HCT116 (cell line): Measurements from ENCODE around the gene PGAM5. TPM values are rescaled to one million over a fixed set of nuclear protein-coding genes. Genes with fewer than 3 reads are reported as not detected.

ENCODE experiments used
- ATAC-seq: fragments of 200-7000 bp; cut with Tn5 transposase; 2 replicates; pipeline ENCODE4 v1.9.1; 2020; ENCODE audit warnings: mild to moderate bottlenecking, moderate library complexity
- BruUV-seq: library from RNA; stranded (reverse); fragments of 400-500 nt; replicated peaks from 2 replicates; lab custom pipeline; 2021; lab: Mats Ljungman, UMichigan
- CTCF ChIA-PET: fragments of 300-600 bp; sonication (Branson Sonifier 250); formaldehyde crosslinking; loops from one replicate; lab custom pipeline; 2021; ENCODE audit warnings: antibody characterized with exemption; lab: Charles Lee
- POLR2A ChIA-PET: fragments of 300-600, 350-600 bp; sonication (Branson Sonifier 250); formaldehyde crosslinking; loops from one replicate; lab custom pipeline; 2021; ENCODE audit warnings: antibody characterized with exemption; lab: Charles Lee
- RAD21 ChIA-PET, 2 experiments: fragments of 300-600 bp; sonication (Branson Sonifier 250); formaldehyde crosslinking; loops; one replicate each; lab custom pipeline; 2023; ENCODE audit warnings: low total read pairs in 2 of 2; ENCODE audit not compliant: uncharacterized antibody in 2 of 2, unreplicated experiment in 2 of 2, low non-redundant PET in 1 of 2; lab: Charles Lee
- DNase-seq: peaks from one replicate; pipeline ENCODE4 v3.0.0-alpha.2; 2010; ENCODE audit warnings: low read depth, low spot score
- H2AFZ ChIP-seq: fragments of 200-600 bp; shearing (Covaris generic), sonication (generic); 2 replicates; pipeline ENCODE4 v1.6.1; 2017; ENCODE audit warnings: low read depth, mixed run types, mixed read lengths, antibody characterized with exemption, low read length; ENCODE audit not compliant: poor library complexity, severe bottlenecking
- H3K27ac ChIP-seq: 2 replicates; pipeline ENCODE4 v1.5.1; 2012; ENCODE audit warnings: low read depth, low read length
- H3K27me3 ChIP-seq: fragments of 200-600 bp; sonication (generic); 2 replicates; pipeline ENCODE4 v1.6.1; 2016; ENCODE audit warnings: mixed run types, low read length, mixed read lengths; ENCODE audit not compliant: insufficient read depth
- H3K36me3 ChIP-seq, 2 experiments: fragments of 200-500 bp in 1 of 2; fragments of 200-600 bp in 1 of 2; sonication (Bioruptor generic) in 1 of 2; sonication (generic) in 1 of 2; 2 replicates each; pipeline versions ENCODE4 v1.5.1 to v1.6.1; 2014 to 2016; ENCODE audit warnings: low read length in 2 of 2, inconsistent platforms in 1 of 2, mixed read lengths in 1 of 2, mixed run types in 1 of 2; ENCODE audit not compliant: insufficient read depth in 2 of 2, control insufficient read depth in 1 of 2
- H3K4me1 ChIP-seq, 2 experiments: fragments of 200-600 bp in 1 of 2; sonication (generic) in 1 of 2; 2 replicates each; pipeline versions ENCODE4 v1.5.1 to v1.6.1; 2012 to 2017; ENCODE audit warnings: low read length in 2 of 2, inconsistent platforms in 1 of 2, mild to moderate bottlenecking in 1 of 2, mixed read lengths in 1 of 2, mixed run types in 1 of 2, moderate library complexity in 1 of 2; ENCODE audit not compliant: insufficient read depth in 2 of 2, control insufficient read depth in 1 of 2
- H3K4me2 ChIP-seq: fragments of 200-600 bp; sonication (generic); 2 replicates; pipeline ENCODE4 v1.6.1; 2017; ENCODE audit warnings: mixed run types, low read length, mixed read lengths
- H3K4me3 ChIP-seq, 2 experiments: fragments of 200-600 bp in 1 of 2; sonication (generic) in 1 of 2; replicated peaks in 1 of 2; 2 replicates each; pipeline ENCODE4 v1.5.1; 2011 to 2016; ENCODE audit warnings: low read length in 2 of 2, control low read depth in 1 of 2, low read depth in 1 of 2, mild to moderate bottlenecking in 1 of 2, mixed read lengths in 1 of 2, mixed run types in 1 of 2
- H3K79me2 ChIP-seq: fragments of 200-600 bp; sonication (generic); 2 replicates; pipeline ENCODE4 v1.6.1; 2017; ENCODE audit warnings: mild to moderate bottlenecking, mixed run types, low read length, moderate library complexity, mixed read lengths; ENCODE audit not compliant: insufficient read depth
- H3K9ac ChIP-seq: fragments of 200-600 bp; sonication (generic); 2 replicates; pipeline ENCODE4 v1.6.1; 2016; ENCODE audit warnings: low read length, mixed read lengths
- H3K9me2 ChIP-seq: fragments of 200-600 bp; sonication (generic), shearing (Covaris generic); 2 replicates; pipeline ENCODE4 v1.6.1; 2017; ENCODE audit warnings: mixed run types, mild to moderate bottlenecking, moderate library complexity; ENCODE audit not compliant: insufficient read depth
- H3K9me3 ChIP-seq, 2 experiments: fragments of 200-500 bp in 1 of 2; fragments of 200-600 bp in 1 of 2; sonication (Bioruptor generic) in 1 of 2; sonication (generic) in 1 of 2; 2 replicates each; pipeline ENCODE4 v1.6.1; 2014 to 2017; ENCODE audit warnings: low read length in 2 of 2, mixed read lengths in 2 of 2, inconsistent platforms in 1 of 2, low read depth in 1 of 2, mild to moderate bottlenecking in 1 of 2, mixed run types in 1 of 2, moderate library complexity in 1 of 2; ENCODE audit not compliant: control insufficient read depth in 1 of 2, insufficient read depth in 1 of 2
- H4K20me1 ChIP-seq: fragments of 200-600 bp; sonication (generic), shearing (Covaris generic); 2 replicates; pipeline ENCODE4 v1.6.1; 2017; ENCODE audit warnings: mixed run types, mild to moderate bottlenecking, moderate library complexity; ENCODE audit not compliant: insufficient read depth
- CEBPB ChIP-seq: IDR thresholded peaks from 2 replicates; pipeline ENCODE4 v1.6.1; 2012; ENCODE audit warnings: low read depth
- EGR1 ChIP-seq: IDR thresholded peaks from 2 replicates; pipeline ENCODE4 v1.6.1; 2012; ENCODE audit warnings: low read depth
- JUND ChIP-seq: IDR thresholded peaks from 2 replicates; pipeline ENCODE4 v1.6.1; 2012
- POLR2AphosphoS5 ChIP-seq: IDR thresholded peaks from 2 replicates; pipeline ENCODE4 v1.6.1; 2011; ENCODE audit warnings: mild to moderate bottlenecking, low read depth, low read length, moderate library complexity
- SP1 ChIP-seq: IDR thresholded peaks from 2 replicates; pipeline ENCODE4 v1.6.1; 2012; ENCODE audit warnings: low read depth
- SRF ChIP-seq: IDR thresholded peaks from 2 replicates; pipeline ENCODE4 v1.6.1; 2012; ENCODE audit warnings: low read depth
- TCF7L2 ChIP-seq: IDR thresholded peaks from 2 replicates; pipeline ENCODE4 v1.7.0; 2011; ENCODE audit warnings: borderline replicate concordance, inconsistent platforms; ENCODE audit not compliant: insufficient read depth, insufficient read length; ENCODE audit errors: extremely low read depth
- YY1 ChIP-seq: IDR thresholded peaks from 2 replicates; pipeline ENCODE4 v1.6.1; 2011; ENCODE audit warnings: low read length, low read depth, moderate library complexity, mild to moderate bottlenecking; ENCODE audit not compliant: insufficient replicate concordance; ENCODE audit errors: extremely low read depth
- ZFX ChIP-seq: fragments of 450-650 bp; IDR thresholded peaks from 2 replicates; pipeline ENCODE4 v1.6.1; 2017
- ZNF274 ChIP-seq: fragments of 200-500 bp; sonication (Bioruptor generic); IDR thresholded peaks from 2 replicates; pipeline ENCODE4 v1.6.1; 2014; ENCODE audit warnings: mild to moderate bottlenecking, low read depth, low read length, inconsistent platforms
- intact Hi-C: fragments of 100-400 bp; cut with micrococcal nuclease; formaldehyde crosslinking; loops from 2 replicates; pipeline ENCODE4 v1.10.0; 2022
- total RNA-seq: library from RNA; stranded (reverse); gene quantifications from one replicate; pipeline ENCODE4 v1.2.1, GENCODE V29; 2021; ENCODE audit not compliant: unreplicated experiment
- TF ChIP-seq, protein P1 (sequence below), 3 experiments: fragments of 200-600 bp in 1 of 3; sonication (generic) in 1 of 3; IDR thresholded peaks in 2 of 3; conservative IDR thresholded peaks in 1 of 3; 2 replicates each; pipeline ENCODE4 v1.5.1; 2012 to 2017; ENCODE audit warnings: low read depth in 2 of 3, low read length in 2 of 3, antibody characterized with exemption in 1 of 3, borderline replicate concordance in 1 of 3, control low read depth in 1 of 3, mild to moderate bottlenecking in 1 of 3, mixed read lengths in 1 of 3, mixed run types in 1 of 3, moderate library complexity in 1 of 3; ENCODE audit not compliant: insufficient read depth in 1 of 3

The PGAM5 gene
- total RNA-seq, 1 experiment from 2014 or later: 98.3 TPM

DNA sequence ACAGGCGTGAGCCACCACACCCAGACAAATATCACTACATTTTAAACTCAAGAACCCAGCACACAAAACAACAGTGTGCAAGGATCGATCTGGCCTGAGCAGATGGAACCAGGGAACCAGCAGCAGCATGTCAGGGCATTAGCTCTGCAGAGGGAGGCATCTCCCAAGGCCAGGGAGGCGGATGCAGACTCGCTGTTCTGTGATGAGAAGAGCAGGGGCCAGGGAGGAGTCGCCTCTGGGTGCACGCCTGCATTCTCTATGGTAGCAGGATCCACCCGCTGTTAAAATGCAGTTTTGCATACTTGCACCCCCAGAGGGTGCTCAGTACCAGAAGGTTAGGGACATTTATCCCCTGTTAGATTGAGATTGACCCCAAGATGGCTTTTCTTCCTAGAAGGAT, 17.9 kb downstream of the PGAM5 start (continued):
- TF ChIP-seq, protein P1, sequence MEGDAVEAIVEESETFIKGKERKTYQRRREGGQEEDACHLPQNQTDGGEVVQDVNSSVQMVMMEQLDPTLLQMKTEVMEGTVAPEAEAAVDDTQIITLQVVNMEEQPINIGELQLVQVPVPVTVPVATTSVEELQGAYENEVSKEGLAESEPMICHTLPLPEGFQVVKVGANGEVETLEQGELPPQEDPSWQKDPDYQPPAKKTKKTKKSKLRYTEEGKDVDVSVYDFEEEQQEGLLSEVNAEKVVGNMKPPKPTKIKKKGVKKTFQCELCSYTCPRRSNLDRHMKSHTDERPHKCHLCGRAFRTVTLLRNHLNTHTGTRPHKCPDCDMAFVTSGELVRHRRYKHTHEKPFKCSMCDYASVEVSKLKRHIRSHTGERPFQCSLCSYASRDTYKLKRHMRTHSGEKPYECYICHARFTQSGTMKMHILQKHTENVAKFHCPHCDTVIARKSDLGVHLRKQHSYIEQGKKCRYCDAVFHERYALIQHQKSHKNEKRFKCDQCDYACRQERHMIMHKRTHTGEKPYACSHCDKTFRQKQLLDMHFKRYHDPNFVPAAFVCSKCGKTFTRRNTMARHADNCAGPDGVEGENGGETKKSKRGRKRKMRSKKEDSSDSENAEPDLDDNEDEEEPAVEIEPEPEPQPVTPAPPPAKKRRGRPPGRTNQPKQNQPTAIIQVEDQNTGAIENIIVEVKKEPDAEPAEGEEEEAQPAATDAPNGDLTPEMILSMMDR (IDR thresholded peaks at IDR 0.05 in 2 of 3, conservative IDR thresholded peaks at IDR 0.05 in 1 of 3; ENCODE audit: borderline replicate concordance in 1 of 3, insufficient read depth in 1 of 3, low read depth in 2 of 3, low read length in 2 of 3): no peak
- TF ChIP-seq CEBPB: no peak
- no peak for TF ChIP-seq POLR2AphosphoS5
- no peak for TF ChIP-seq EGR1

DNA sequence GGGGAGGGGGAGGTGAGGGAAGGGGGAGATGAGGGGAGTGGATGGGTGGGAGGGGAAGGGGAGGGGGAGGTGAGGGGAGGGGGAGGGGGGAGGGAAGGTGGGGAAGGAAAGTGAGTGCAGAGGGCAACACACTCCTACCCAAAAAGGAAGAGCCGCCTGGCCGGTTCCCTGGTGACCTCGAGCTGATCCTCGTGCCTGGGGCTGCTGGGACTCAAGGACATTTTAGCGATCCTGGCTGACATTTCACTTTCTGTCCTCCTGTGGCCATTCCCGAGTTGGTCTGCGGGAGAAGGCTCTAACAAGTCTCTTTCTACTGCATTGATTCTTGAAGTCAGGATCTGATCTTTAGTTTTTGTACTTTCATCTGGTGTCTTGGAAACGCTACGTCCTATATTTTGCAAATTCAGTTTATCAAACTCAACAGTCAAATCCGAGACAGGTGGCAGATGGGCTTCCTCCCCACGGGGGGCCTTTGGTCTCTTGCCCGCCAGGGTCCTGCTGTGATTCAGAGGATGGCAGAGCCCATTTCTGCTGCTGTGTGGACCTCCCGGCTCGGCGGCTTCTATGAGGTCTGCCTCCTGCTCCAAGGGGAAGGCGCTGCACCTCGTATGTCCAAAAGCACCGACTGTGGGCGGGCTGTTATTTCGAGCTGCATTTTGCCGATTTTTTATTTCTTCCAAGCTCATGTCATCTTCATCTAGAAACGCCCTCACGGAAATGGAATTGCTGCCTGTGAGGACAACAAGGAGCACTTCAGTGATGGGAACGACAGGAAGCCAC, 19.1 kb downstream of the PGAM5 start:
- H3K36me3 ChIP-seq: peaks cover 39 to 61% of the 10 kb centered on the region in 2 experiments
- ChIA-PET RAD21 (no interaction called here), POLR2A (no interaction called here), CTCF (no interaction called here)
- H3K79me2 ChIP-seq: peaks cover 9% of the 10 kb centered on the region; the same call in 1 of the 2 replicates
- H3K4me3 ChIP-seq: no peak overlapping the region
- peaks cover 0 to 3% of the 10 kb centered on the region in 2 experiments; a peak in 1 of 4 replicates for H3K4me1 ChIP-seq
- peak; percentile 41; the same call in 1 of the 2 replicates for ATAC-seq
- no peak overlapping the region for H3K4me2 ChIP-seq
- no peak for TF ChIP-seq POLR2AphosphoS5
- TF ChIP-seq SP1: no peak
- no peak for TF ChIP-seq SRF
- TF ChIP-seq ZFX: no peak
- no peak for TF ChIP-seq EGR1
- no peak for TF ChIP-seq ZNF274
- no peak for TF ChIP-seq TCF7L2
- TF ChIP-seq JUND: no peak
- no peak for TF ChIP-seq YY1
- H3K9me3 ChIP-seq: no peaks in the 10 kb centered on the region
- BruUV-seq: no TSS peak
- no peak overlapping the region for H3K9ac ChIP-seq
- DNase-seq: no peak
- no peaks in the 10 kb centered on the region for H3K27me3 ChIP-seq
- H3K27ac ChIP-seq: peak overlapping the region; percentile 26; the same call in 1 of the 2 replicates
- H4K20me1 ChIP-seq: no peaks in the 10 kb centered on the region
- no peak overlapping the region for H2AFZ ChIP-seq
- intact Hi-C loops: no loop called here
- H3K9me2 ChIP-seq: no peaks in the 10 kb centered on the region
